ENCODE data around the gene TOP3B. TPM values are rescaled to one million over a fixed set of nuclear protein-coding genes. Genes with fewer than 3 reads are reported as not detected.

TOP3B gene
- total RNA-seq, 6 experiments from 2014 or later, result 13.5 to 20.4 (median 15.6) TPM

DNA sequence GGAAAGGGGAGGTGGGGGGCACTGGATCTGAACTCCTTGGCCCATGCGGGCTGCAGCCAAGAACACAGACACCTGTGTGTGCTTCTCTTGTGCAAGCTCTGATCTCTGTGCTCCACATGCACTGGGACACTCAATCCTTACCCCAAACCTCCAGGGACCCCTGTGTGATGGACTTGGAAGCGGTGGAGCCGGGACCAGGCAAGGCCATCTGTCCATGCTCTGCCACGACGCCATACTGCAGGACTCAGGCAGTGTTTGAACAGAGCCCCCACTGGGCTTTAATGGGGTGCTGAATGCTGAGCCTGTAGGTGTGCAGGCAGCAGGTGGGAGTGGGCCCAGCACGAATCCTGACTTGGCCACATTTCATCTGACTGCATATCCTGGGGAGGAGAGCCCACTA is 53.3 kb downstream of the TOP3B start:
- TF ChIP-seq POLR2A (IDR thresholded peaks at IDR 0.05), result no peak
- TF ChIP-seq, protein P1, sequence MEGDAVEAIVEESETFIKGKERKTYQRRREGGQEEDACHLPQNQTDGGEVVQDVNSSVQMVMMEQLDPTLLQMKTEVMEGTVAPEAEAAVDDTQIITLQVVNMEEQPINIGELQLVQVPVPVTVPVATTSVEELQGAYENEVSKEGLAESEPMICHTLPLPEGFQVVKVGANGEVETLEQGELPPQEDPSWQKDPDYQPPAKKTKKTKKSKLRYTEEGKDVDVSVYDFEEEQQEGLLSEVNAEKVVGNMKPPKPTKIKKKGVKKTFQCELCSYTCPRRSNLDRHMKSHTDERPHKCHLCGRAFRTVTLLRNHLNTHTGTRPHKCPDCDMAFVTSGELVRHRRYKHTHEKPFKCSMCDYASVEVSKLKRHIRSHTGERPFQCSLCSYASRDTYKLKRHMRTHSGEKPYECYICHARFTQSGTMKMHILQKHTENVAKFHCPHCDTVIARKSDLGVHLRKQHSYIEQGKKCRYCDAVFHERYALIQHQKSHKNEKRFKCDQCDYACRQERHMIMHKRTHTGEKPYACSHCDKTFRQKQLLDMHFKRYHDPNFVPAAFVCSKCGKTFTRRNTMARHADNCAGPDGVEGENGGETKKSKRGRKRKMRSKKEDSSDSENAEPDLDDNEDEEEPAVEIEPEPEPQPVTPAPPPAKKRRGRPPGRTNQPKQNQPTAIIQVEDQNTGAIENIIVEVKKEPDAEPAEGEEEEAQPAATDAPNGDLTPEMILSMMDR (IDR thresholded peaks at IDR 0.05), result no peak
- H3K4me1 ChIP-seq, result peaks cover 0 to 9% (median 4%) of the 10 kb centered on the region in 4 donors
- no peak overlapping the region for H3K27ac ChIP-seq
- H3K36me3 ChIP-seq, result peaks cover 0 to 36% (median 12%) of the 10 kb centered on the region in 4 donors
- H3K9me3 ChIP-seq, result no peaks in the 10 kb centered on the region
- no peak overlapping the region for H3K4me3 ChIP-seq
- ATAC-seq (no peak), DNase-seq (no peak)
- WGBS (ENCODE audit: insufficient coverage, low coverage, low lambda C conversion rate, missing lambda C conversion rate), result 80% methylated on average over 2 of the region's 6 CpGs
- H3K27me3 ChIP-seq, result no peaks in the 10 kb centered on the region
- intact Hi-C loops (cut with DNase I), result no loop called here

DNA sequence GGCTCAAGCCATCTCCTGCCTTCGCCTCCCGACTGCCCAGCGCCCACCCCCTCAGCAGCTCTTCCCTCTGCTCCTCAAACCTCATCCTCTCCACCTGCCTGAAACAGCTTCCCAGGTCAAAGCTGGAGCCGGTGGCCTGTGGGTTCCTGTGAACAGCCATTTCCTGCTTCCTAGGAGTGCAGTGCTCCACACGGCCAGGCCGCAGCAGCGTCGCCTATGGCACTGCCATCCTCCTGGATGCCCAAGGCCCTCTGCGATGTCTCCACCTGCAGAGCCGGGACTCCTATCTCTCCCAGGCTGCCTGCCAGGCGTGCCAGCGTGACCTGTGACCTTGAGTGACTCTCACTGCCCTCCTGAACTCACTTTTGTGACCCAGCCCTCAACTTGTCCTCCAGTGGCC is 54.5 kb downstream of the TOP3B start:
- WGBS (ENCODE audit: insufficient coverage, low coverage, low lambda C conversion rate, missing lambda C conversion rate), result 55% methylated on average over 3 of the region's 12 CpGs
- peaks cover 0 to 9% (median 4%) of the 10 kb centered on the region in 4 donors for H3K4me1 ChIP-seq
- DNase-seq (peak; percentile 77 to 91 (median 85)), ATAC-seq (peak; percentile 88 to 98 (median 92))
- H3K36me3 ChIP-seq, result peaks cover 0 to 29% (median 10%) of the 10 kb centered on the region in 4 donors
- H3K9me3 ChIP-seq, result no peaks in the 10 kb centered on the region
- no peaks in the 10 kb centered on the region for H3K27me3 ChIP-seq
- H3K27ac ChIP-seq, result peak overlapping the region in 2 of 3 donors; percentile 21 to 22
- intact Hi-C loops (cut with DNase I), result no loop called here
- no peak overlapping the region for H3K4me3 ChIP-seq
- TF ChIP-seq, protein P1 (IDR thresholded peaks at IDR 0.05), result no peak
- TF ChIP-seq POLR2A (IDR thresholded peaks at IDR 0.05), result no peak

DNA sequence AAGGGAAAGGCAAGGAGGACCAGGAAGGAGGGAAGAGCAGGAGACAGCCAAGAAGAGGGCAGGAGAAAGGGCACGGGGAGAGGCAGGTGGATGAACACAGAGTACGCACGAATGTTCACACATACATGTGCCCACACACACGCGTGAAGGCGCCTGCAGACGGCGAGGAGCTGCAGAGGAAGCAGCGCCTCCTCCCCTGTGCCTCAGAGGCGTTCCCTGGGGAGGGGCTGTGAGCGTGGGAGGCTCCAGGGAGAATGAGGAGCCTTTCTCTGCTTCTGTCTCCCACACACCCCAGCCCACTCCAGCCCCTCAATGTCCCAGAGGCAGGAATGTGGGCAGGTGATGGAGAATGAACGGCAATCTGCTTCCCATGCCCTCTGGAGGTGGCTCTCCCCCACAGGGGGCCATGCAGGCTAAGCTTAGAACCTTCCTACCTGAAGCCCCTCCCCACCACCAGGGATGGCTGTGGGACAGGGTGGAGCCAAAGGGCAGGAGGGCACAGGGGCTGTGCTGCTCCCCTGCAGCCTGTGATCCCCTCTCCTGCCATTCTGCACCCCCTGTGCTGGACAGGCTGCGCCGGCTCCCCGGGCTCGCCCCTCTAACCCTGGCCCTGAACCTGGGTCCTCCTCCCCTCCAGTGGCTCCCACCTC is 55.3 kb downstream of the TOP3B start:
- Histone ChIP-seq H3K27me3 (no peaks in the 10 kb centered on the region), H3K9me3 (no peaks in the 10 kb centered on the region), H3K36me3 (peaks cover 0 to 22% (median 7%) of the 10 kb centered on the region in 4 donors), H3K4me1 (peaks cover 0 to 9% (median 4%) of the 10 kb centered on the region in 4 donors), H3K27ac (no peak overlapping the region), H3K4me3 (no peak overlapping the region)
- intact Hi-C loops (cut with DNase I), result no loop called here
- TF ChIP-seq, protein P1 (IDR thresholded peaks at IDR 0.05), result no peak
- no peak for TF ChIP-seq POLR2A (IDR thresholded peaks at IDR 0.05)
- DNase-seq, result no peak
- ATAC-seq, result peak in 1 of 4 donors; percentile 5
- WGBS (ENCODE audit: insufficient coverage, low coverage, low lambda C conversion rate, missing lambda C conversion rate), result 84% methylated on average over 7 of the region's 16 CpGs

DNA sequence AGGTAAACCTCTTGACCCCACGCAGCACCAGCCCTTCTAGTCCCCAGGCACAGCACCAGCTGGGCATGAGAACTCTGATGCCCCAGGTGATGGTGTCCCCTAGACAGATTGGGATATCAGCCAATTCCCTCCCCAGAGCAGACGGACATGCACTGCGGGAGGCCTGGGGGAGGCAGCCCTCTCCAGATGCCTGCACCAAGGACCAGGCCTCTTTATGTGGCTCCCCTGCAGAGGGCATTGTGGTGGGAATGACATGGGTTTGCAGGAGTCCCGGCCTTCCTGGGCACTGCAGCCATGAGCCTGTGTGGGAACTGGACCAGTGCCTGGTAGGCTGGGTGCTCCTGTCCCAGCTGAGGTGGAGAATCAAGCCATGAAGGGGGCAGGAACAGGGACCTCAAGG is 55.9 kb downstream of the TOP3B start:
- DNase-seq, result no peak
- no peaks in the 10 kb centered on the region for H3K9me3 ChIP-seq
- H3K27ac ChIP-seq, result no peak overlapping the region
- no peaks in the 10 kb centered on the region for H3K27me3 ChIP-seq
- no peak for ATAC-seq
- peaks cover 0 to 21% (median 7%) of the 10 kb centered on the region in 4 donors for H3K36me3 ChIP-seq
- peaks cover 0 to 9% (median 4%) of the 10 kb centered on the region in 4 donors for H3K4me1 ChIP-seq
- TF ChIP-seq POLR2A (IDR thresholded peaks at IDR 0.05), result no peak
- TF ChIP-seq, protein P1 (IDR thresholded peaks at IDR 0.05), result no peak
- no peak overlapping the region for H3K4me3 ChIP-seq
- 78% methylated on average over 3 of the region's 4 CpGs for WGBS (ENCODE audit: insufficient coverage, low coverage, low lambda C conversion rate, missing lambda C conversion rate)
- intact Hi-C loops (cut with DNase I), result no loop called here

Data from right lobe of liver (tissue), 6 donors.